ENCODE measurements around the gene SIK3.
"Not testable (repeated sequence)": the region's sequence is repeated elsewhere in the genome, so short reads cannot be mapped to it uniquely, and the experiment has no call there.

SIK3 gene

DNA sequence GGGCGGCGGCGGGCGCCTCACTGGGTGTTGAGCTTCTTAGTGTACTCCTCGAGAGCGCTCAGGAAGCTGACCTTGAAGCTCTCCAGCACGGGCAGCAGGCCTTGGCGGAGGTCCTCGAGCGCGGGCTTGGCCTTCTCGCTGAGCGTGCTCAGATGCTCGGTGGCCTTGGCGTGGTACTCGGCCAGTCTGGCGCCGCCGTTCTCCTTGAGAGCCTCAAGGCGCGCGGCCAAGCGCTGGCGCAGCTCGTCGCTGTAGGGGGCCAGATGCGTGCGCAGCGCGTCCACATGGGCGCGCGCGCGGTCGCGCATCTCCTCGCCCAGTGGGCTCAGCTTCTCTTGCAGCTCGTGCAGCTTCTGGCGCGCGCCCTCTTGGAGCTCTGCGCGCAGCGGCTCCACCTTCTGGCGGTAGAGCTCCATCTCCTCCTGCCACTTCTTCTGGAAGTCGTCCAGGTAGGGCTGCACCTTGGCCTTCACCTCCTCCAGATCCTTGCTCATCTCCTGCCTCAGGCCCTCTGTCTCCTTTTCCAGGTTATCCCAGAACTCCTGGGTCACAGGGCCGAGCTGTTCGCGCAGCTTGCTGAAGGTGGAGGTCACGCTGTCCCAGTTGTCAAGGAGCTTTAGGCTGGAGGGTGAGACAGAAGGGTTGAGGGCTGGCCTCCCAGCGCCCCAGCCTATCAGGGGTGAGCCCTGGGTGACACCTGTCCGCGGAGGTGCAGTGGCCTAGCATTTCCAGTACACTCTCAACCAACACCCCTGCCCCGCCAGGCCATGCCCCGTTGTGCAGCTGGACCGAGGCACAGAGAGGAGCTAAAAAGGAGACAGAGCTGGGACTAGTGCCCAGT is 262.2 kb downstream of the SIK3 start:
- DNase-seq: peak; percentile 94

DNA sequence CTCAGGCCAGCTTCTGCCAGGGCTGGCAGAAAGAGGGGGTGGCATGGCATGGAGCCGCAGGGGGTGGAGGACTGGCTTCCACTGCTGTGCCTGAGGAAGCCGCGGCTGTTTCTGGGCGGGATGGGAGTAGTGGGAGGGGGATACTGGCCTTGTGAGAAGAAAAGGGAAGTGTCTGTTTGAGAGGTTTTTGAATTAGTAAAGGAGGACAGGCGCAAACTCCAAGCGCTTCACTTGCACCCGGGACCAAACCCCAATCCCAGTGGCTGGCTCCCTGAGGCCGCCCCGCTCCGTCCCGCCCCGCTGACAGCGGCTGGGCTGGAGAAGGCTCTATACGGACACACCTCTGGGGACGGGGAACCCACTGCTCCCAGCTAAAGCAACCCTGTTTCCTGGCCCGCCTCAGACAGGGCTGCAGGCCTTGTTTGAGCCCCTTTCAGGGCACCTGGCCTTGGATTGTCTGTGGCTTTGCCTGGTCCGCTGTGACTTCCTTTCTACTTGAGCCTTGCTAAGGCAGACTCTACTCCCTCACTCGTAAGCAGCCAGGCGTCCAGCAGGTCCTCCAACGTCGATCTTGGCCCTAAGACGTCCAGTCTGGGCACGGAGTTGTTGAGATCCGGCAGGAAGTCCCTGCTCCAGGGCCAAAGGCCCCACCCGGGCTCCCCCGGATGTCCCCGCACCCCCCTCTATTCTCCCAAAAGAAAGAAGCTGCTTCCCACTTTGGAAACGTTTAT is 263.0 kb downstream of the SIK3 start:
- DNase-seq: no peak

- not testable (repeated sequence) for DNase-seq
Measured at GRCh38 chr11:116834535-116835041, 263.6 kb downstream of the SIK3 start.

- DNase-seq: no peak
Measured at GRCh38 chr11:116833816-116834534, 264.3 kb downstream of the SIK3 start.

GRCh38 chr11:116833491-116833815 is 264.8 kb downstream of the SIK3 start:
- no peak for DNase-seq

- DNase-seq: no peak
Measured at GRCh38 chr11:116832350-116833290, 265.6 kb downstream of the SIK3 start.

DNA sequence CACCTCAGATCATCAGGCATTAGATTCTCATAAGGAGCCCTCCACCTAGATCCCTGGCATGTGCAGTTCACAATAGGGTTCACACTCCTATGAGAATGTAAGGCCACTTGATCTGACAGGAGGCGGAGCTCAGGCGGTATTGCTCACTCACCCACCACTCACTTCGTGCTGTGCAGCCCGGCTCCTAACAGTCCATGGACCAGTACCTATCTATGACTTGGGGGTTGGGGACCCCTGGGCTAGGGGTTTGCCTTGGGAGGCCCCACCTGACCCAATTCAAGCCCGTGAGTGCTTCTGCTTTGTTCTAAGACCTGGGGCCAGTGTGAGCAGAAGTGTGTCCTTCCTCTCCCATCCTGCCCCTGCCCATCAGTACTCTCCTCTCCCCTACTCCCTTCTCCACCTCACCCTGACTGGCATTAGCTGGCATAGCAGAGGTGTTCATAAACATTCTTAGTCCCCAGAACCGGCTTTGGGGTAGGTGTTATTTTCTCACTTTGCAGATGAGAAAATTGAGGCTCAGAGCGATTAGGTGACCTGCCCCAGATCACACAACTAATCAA is 266.4 kb downstream of the SIK3 start:
- DNase-seq: no peak

GRCh38 chr11:116830184-116830912 is 267.9 kb downstream of the SIK3 start:
- no peak for DNase-seq

- peak; percentile 59 for DNase-seq
Measured at GRCh38 chr11:116829525-116830183, 268.6 kb downstream of the SIK3 start, which contains the start of gene APOC3. Gene APOC3 (plus strand): TSS chr11:116829907. CDS start chr11:116830583, 676 bp downstream.

DNA sequence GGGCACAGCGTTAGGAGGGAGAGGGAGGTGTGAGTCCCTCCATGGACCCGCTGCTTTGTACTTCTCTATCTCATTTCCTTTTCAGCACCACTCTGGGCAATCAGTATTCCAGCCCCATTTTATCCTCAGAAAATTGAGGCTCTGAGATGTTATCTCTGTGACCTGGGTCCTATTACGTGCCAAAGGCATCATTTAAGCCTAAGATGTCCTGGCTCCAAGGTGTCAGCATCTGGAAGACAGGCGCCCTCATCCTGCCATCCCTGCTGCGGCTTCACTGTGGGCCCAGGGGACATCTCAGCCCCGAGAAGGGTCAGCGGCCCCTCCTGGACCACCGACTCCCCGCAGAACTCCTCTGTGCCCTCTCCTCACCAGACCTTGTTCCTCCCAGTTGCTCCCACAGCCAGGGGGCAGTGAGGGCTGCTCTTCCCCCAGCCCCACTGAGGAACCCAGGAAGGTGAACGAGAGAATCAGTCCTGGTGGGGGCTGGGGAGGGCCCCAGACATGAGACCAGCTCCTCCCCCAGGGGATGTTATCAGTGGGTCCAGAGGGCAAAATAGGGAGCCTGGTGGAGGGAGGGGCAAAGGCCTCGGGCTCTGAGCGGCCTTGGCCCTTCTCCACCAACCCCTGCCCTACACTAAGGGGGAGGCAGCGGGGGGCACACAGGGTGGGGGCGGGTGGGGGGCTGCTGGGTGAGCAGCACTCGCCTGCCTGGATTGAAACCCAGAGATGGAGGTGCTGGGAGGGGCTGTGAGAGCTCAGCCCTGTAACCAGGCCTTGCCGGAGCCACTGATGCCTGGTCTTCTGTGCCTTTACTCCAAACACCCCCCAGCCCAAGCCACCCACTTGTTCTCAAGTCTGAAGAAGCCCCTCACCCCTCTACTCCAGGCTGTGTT is 269.4 kb downstream of the SIK3 start:
- no peak for DNase-seq

- no peak for DNase-seq
Measured at GRCh38 chr11:116827461-116827860, 270.8 kb downstream of the SIK3 start.

DNA sequence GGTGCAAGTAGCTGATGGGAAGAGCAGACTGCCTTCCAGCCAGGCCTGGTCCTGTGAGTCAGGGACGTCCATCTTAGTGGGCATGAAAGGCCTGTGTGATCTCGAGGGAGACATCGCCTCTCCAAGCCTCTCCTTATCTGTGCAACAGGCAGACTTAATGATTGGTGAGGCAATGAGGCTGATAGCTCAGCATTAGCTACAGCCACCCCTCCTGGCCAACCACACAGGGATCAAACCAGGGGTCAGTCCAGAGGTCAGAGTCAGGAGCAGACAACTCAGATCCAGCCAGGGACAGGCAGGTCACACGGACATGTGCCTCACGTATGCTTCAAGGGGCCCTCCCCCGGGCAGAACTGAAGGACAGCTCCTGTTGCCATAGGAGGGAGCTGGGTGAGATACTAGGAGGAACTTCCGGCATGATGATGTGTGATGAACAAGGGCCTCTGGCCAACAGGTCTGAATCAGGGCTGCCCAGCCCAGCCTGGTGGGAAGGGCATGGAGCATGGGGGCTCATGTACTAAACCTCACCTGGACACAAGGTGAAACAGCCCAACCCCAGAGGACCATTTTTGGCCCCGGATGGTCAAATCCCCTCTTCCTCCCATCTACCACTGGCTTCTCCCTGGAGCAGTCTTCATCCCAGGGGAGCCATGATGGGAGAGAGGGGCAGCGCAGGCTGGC is 271.3 kb downstream of the SIK3 start:
- DNase-seq: no peak

- no peak for DNase-seq
Measured at GRCh38 chr11:116825854-116826750, 272.1 kb downstream of the SIK3 start.

- no peak for DNase-seq
Measured at GRCh38 chr11:116825434-116825833, 272.8 kb downstream of the SIK3 start.

GRCh38 chr11:116823031-116823843 is 275.0 kb downstream of the SIK3 start, which contains the start of gene APOA4:
Gene APOA4 (minus strand): TSS chr11:116823304. CDS start chr11:116823191, 113 bp downstream.
- no peak for DNase-seq

- no peak for DNase-seq
Measured at GRCh38 chr11:116822575-116822974, 275.7 kb downstream of the SIK3 start.
